KOPT-K1 (cell line): ENCODE results near the gene ZBTB45.
A peak's percentile ranks its signal among the peaks of the same experiment; 100 is the strongest.
"Not testable (repeated sequence)": the region's sequence is repeated elsewhere in the genome, so short reads cannot be mapped to it uniquely, and the experiment has no call there.

Experiments used
- H3K27ac ChIP-seq: fragments of 200-600 bp; sonication (generic); 2 replicates; pipeline ENCODE4 v1.5.1; 2016; ENCODE audit warnings: antibody characterized with exemption, mild to moderate bottlenecking, low read depth, low read length; ENCODE audit not compliant: poor library complexity, severe bottlenecking
- H3K36me3 ChIP-seq: fragments of 200-600 bp; sonication (generic); 2 replicates; pipeline ENCODE4 v1.5.1; 2017; ENCODE audit warnings: antibody characterized with exemption, mild to moderate bottlenecking, low read length, moderate library complexity; ENCODE audit not compliant: insufficient read depth
- H3K9me3 ChIP-seq: fragments of 200-600 bp; sonication (generic); 2 replicates; pipeline ENCODE4 v1.5.1; 2017; ENCODE audit warnings: antibody characterized with exemption, low read length, mild to moderate bottlenecking; ENCODE audit not compliant: insufficient read depth, poor library complexity, severe bottlenecking

The ZBTB45 gene

DNA sequence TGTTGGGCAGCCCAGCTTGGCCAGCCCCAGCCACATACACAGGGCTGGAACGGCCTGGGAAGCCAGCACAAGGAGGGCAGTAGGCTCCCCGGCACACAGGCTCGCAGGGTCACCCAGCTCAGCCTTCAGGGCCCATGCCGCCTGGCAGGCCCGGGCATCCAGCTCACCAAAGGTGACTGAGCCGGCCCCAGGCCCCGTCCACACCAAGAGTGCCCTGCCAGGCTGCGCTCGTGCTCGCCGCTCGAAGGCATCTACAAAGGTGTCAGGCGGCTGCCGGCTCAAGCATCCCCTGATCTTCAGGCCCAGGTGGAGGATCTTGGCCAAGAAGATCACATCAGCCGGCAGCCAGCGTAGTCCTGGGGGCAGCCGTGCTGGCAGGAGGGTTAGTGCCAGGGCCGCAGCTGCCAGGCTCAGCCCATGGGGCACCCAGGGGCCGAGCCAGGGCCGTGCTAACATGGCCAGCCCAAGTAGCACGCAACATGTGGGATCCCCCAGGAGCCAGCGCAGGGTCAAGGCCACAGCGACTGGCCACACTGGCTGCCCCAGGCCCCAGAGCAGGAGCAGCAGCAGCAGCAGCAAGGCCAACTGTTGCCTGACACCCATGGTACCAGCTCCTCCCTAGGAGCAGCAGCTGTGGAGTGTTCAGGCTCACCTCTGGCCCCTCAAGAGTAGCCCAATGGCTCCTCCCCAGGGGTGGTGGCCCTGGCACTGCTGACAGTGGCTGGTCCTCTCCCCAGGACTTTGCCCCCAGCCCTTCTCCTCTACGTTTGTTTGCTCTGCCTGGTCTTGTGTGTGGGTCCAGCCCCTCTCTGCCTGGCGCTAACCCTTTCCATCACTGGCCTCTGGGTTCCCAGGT is 8.0 kb downstream of the ZBTB45 start, which contains the start of gene SLC27A5:
Gene SLC27A5 (minus strand): TSS at position 640 of the 856 bp plus-strand sequence. CDS start 37 bp downstream, at position 603.
- Histone ChIP-seq H3K27ac (no peak within 1 kb of the TSS), H3K36me3 (peaks cover 13% of the 10 kb centered on the region), H3K9me3 (peaks cover 8% of the 10 kb centered on the region)

DNA sequence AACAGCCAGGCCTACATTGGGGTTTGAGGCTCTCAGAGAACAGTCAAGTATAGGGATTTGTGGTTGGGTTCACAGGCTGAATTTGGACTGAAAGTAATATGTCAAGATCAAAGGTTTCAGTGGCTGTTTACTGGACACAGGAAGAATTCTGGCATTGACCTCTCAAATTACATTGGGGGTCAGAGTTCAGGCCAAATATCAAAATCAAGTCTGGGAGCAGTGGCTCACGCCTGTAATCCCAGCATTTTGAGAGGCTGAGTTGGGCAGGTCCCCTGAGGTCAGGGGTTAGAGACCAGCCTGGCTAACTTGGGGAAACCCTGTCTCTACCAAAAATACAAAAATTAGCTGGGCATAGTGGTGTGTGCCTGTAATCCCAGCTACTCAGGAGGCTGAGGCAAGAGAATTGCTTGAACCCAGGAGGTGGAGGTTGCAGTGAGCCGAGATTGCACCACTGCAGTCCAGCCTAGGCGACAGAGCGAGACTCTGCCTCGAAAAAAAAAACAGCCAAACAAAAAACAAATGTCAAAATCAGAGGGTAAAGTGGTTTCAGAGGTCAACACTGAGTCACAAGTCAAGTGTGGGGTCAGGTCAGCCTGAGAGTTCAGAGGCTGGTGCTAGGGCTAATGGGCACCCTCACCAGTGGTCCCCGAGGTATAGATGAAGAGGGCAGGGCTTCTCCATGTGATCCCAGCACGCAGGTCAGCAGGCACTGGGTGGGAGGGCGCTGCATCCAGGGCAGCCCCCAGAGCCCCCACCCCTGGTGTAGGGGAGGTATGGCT is 9.3 kb downstream of the ZBTB45 start:
- H3K9me3 ChIP-seq = peaks cover 8% of the 10 kb centered on the region
- no peak overlapping the region for H3K27ac ChIP-seq
- H3K36me3 ChIP-seq = no peaks in the 10 kb centered on the region

DNA sequence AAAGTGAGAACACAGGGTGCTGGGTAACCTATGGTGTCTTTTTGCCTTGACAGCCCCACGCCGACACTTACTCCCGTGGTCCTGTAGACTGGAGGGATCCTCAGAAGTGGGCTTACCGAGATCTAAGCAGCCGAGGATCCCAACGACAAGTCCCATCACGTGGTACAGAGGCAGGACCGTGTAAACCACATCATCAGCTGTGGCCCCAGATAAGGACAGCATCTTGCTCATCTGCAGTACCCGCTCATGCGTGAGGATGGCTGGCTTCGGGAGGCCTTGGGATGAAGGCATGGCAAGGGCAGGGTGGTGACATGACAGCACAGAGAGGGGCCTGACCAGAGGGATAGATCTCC is 9.9 kb downstream of the ZBTB45 start:
- Histone ChIP-seq H3K36me3 (no peaks in the 10 kb centered on the region), H3K9me3 (peaks cover 8% of the 10 kb centered on the region), H3K27ac (no peak overlapping the region)

DNA sequence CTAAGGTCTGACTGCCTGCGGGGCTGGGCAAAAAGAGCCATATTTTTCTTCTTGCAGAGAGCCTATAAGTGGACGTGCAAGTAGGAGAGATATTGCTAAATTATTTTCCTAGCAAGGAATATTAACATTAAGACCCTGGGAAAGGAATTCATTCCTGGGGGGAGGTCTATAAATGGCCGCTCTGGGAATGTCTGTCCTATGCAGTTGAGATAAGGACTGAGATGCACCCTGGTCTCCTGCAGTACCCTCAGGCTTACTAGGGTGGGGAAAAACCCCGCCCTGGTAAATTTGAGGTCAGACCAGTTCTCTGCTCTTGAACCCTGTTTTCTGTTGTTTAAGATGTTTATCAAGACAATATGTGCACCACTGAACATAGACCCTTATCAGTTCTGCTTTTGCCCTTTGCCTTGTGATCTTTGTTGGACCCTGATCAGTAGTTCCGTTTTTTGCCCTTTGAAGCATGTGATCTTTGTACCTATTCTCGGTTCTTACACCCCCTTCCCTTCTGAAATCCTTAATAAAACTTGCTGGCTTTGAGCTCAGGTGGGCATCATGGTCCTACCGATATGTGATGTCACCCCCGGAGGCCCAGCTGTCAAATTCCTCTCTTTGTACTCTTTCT is 11.9 kb downstream of the ZBTB45 start:
- not testable (repeated sequence) for H3K36me3 ChIP-seq, H3K27ac ChIP-seq, H3K9me3 ChIP-seq

DNA sequence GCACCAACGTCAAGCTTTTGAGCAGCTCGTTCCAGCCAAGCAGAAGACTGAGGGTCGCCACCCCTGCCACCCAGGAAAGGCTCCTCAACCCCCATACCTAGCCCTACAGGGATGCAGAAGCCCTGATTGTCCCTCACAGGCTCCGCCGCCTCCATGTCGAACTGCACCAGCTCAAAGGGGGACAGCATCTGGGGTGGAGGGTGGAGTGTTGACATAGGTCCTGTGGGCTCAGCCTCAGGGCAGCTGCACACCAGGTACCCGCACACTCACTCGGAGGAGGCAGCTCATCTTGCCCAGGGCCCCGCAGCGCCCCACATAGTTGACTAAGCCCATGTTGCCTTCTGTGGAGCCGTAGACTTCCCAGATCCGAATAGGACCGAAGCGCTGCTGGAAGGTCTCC is 19.4 kb downstream of the ZBTB45 start:
- Histone ChIP-seq H3K36me3 (no peaks in the 10 kb centered on the region), H3K9me3 (no peaks in the 10 kb centered on the region), H3K27ac (no peak overlapping the region)

DNA sequence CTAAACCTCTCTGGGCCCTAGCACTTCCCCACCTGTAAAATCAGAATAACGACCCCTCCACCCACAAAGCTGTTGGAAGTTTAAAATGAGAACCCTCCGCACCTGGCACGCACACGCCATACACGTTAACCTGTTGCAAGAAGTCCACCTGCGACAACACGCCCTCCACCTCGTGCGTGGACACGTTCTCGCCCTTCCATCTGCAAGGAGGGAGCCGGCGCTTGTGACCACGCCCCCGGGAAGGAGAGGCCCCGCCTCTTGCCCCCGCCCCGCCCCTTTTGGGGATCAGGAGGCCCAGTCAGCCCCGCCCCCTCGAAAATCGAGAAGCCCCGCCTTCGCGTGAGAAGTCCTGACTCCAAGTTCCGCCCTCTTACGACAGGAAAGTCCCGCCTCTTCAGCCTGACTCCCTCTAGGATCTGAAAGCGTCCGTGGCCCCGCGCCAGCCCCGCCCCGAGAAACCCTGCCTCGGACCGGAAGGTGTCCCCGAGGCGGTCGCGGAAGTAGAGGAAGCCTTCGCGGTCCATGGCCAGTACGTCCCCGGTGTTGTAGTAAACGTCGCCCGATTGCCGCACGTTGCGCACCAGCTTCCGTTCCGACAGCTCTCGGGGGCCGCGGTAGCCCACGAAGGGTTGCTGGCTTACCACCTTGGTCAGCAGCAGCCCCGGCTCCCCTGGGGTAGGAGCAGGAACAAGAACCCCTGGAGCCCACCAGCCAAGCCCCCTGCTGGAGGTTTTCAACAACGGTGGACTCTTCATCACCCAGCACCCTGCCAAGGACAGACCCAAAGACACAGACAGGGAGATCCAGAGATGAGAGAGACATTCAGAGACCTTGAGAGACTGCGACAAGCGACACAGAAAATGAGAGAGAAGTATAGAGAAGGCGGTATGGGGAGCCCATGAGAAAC is 20.3 kb downstream of the ZBTB45 start:
- no peaks in the 10 kb centered on the region for H3K36me3 ChIP-seq
- H3K9me3 ChIP-seq = no peaks in the 10 kb centered on the region
- peak overlapping the region; percentile 55 for H3K27ac ChIP-seq

DNA sequence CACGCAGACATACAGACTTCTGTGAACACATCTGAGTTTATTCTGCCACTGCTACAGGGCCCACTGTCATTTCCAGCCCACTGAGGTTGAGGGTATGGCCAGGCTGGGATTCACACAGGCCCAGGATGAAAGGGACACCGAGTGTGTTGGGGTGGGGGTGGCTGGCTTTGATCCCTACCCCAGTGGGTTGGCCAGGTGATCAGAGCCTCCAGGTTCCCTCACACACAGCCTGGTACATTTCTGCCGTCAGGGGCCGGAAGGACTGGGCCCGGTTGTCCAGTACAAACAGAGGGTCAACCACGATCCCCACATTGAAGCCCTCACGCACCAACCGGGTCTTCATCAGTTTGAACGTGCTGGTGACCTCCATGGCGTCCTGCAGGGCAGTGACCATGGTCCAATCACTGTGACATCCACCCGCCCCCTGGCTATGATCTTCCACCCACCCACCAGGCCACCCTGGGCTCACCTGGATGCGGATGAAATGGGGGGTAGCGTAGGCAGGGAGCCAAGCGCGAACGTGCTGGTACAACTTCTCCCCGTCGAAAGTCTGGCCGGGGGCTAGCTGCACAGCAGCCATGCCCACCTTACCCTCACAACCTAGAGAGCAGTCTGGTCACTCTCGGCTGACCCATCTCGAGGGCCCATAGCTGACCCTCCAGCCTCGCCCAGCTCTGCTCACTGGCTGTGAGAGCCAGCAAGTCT is 21.1 kb downstream of the ZBTB45 start:
- Histone ChIP-seq H3K27ac (peak overlapping the region; percentile 55), H3K36me3 (no peaks in the 10 kb centered on the region), H3K9me3 (no peaks in the 10 kb centered on the region)

DNA sequence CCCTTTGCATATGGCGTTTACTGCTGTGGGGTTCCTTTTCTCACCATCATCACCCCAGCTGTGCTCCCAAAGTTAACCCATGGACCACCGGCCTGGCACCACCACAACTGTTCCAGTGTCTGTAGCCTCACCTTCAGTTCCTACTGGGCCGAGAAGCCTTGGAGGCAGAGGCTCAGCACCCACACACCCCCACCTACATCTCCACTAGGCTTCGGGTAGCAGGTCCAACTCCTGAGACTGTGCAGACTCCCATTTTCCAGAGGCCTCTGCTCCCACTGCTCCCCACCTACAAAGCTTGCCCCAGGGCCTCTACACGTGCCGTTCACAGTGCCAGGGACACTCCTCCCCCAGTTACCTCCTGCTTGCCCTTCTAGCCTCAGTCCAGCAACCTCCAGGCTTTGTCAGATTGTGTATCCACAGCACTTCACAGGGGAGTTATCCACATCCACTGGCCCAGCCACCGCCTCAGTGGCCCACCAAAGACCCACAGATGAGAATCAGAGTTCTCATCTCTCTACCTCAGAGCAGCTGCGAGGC is 21.9 kb downstream of the ZBTB45 start:
- H3K27ac ChIP-seq = peak overlapping the region; percentile 55
- H3K9me3 ChIP-seq = no peaks in the 10 kb centered on the region
- H3K36me3 ChIP-seq = no peaks in the 10 kb centered on the region

DNA sequence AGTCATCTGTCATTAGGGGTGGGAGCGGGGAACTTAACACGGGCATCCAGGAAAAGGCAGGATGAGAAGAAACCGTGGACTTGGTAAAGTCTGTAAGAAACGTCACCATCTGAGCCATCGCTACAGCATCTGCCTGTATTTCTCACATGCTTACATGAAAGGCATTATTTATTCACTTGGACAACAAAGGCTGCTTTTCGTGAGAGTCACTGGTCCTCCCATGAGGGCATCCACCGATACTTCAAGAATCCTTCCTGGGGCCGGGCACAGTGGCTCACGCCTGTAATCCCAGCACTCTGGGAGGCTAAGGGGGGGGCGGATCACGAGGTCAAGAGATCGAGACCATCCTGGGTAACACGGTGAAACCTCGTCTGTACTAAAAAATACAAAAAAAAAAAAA is 27.3 kb downstream of the ZBTB45 start:
- Histone ChIP-seq H3K27ac (no peak overlapping the region), H3K9me3 (no peaks in the 10 kb centered on the region)

DNA sequence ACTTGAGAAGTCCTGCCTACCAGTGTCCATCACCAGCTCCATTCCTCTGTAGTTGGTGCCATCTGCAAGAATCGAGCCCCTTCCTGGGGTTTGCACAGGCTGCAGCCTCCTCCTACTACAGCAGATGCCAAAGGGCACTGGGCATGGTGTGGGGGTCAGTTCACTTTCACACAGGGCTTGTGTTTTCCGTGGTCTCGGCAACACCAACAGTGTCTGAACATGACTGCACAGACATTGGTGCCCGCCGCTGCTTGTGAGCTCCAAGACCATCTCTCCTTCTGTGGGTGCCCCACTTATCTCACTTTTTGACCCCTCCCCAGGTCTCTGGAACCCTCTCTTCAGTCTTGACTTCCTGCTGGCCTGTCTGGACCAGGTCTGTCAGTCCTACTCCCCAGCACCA is 28.2 kb downstream of the ZBTB45 start:
- no peak overlapping the region for H3K27ac ChIP-seq
- no peaks in the 10 kb centered on the region for H3K36me3 ChIP-seq
- H3K9me3 ChIP-seq = no peaks in the 10 kb centered on the region

More for the DNA sequence above, 27.3 kb downstream of the ZBTB45 start:
- H3K36me3 ChIP-seq = no peaks in the 10 kb centered on the region

DNA sequence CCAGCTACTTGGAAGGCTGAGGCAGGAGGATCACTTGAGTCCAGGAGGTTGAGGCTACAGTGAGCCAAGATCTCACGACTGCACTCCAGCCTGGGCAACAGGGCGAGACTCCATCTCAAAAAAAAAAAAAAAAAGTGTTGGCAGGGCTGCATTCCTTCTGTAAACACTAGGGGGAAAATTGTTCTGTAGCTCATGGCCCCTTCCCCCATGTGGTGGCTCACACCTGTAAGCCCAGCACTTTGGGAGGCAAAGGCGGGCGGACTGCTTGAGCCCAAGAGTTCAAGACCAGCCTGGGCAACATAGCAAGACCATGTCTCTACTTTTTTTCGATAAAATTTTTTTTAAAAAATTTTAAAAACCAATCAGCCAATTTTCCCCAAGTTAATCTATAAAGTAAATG is 35.3 kb downstream of the ZBTB45 start:
- H3K36me3 ChIP-seq = peaks cover 16% of the 10 kb centered on the region; the same call in 1 of the 2 replicates
- H3K27ac ChIP-seq, H3K9me3 ChIP-seq: not testable (repeated sequence)

DNA sequence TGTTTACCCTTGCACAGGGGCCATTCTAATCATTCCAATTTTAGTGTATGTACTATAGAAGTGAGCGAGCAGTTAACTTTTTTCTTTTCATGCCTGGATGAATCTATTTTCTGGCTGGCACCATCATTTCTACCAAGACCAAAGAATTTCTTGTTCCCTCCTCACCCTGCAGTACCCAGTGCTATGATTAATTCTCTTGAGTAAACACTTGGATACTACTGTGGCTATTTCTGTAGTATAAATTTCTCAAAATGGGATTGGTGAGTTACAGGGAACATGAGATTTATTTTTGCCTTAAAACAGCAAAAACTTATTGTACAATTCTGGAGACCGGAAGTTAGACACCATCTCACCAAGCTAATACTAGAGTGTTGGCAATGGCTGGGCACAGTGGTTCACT is 35.8 kb downstream of the ZBTB45 start:
- H3K9me3 ChIP-seq = no peaks in the 10 kb centered on the region
- H3K36me3 ChIP-seq = peaks cover 16% of the 10 kb centered on the region; the same call in 1 of the 2 replicates
- H3K27ac ChIP-seq = peak overlapping the region; percentile 82

DNA sequence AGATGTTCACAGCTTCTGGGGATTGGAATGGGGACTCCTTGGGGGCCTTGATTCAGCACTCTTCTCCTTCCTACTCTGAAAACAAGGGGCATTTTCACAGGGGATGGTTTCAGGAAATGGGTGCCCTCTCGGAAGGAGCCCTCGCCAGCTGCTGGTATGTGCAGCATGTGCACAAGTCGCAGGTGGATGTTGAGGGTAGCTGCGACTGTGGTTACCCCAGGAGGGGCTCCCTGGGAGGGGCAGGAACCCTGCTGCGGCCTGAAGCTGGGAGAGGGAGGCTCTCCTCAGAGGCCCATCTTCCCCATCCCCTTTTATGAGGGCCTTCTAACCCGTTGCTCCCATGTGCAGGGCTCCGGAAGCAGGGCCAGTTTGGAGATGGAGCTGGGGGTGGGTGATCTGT is 37.2 kb downstream of the ZBTB45 start:
- Histone ChIP-seq H3K27ac (peak overlapping the region; percentile 82), H3K9me3 (no peaks in the 10 kb centered on the region), H3K36me3 (peaks cover 16% of the 10 kb centered on the region; the same call in 1 of the 2 replicates)

DNA sequence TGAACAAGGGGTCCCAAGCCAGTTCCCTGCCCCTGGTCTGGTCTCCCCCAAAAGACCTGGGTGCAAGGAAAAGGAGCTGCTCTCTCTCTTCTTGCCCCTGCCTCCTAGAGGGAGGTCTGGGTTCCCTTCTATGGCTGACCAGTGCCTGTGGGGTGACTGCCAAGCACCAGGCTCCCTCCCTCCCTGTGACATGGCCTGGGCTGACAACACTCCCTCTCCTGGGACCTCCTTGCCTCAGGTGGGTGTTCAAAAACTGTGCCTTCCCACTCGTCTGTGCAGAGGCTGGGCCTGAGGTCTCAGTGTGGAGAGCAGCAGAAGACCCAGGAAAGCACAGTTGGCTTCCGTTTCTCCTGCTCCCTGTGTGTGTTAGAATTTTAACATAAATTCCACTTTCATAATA is 38.8 kb downstream of the ZBTB45 start:
- Histone ChIP-seq H3K27ac (peak overlapping the region; percentile 82), H3K36me3 (peaks cover 16% of the 10 kb centered on the region; the same call in 1 of the 2 replicates), H3K9me3 (no peaks in the 10 kb centered on the region)
